SK-N-MC (cell line): ENCODE results near the gene PRKAR2B.
A peak's percentile ranks its signal among the peaks of the same experiment; 100 is the strongest.

Experiments
- DNase-seq: peaks from one replicate; pipeline ENCODE4 v3.0.0-alpha.2; 2011; ENCODE audit warnings: low read depth, low spot score
- H3K27ac ChIP-seq: fragments of 200-600 bp; sonication (generic); 2 replicates; pipeline ENCODE4 v1.5.1; 2016; ENCODE audit warnings: mixed run types
- H3K36me3 ChIP-seq: fragments of 200-600 bp; sonication (generic); 2 replicates; pipeline ENCODE4 v1.6.1; 2017; ENCODE audit warnings: antibody characterized with exemption, low read length, mixed read lengths; ENCODE audit not compliant: insufficient read depth
- H3K4me3 ChIP-seq: fragments of 200-600 bp; sonication (generic); 2 replicates; pipeline ENCODE4 v1.5.1; 2016
- H3K9ac ChIP-seq: fragments of 200-600 bp; sonication (generic); 2 replicates; pipeline ENCODE4 v1.8.0; 2017; ENCODE audit warnings: mixed run types, mixed read lengths; ENCODE audit not compliant: insufficient read length
- H3K9me3 ChIP-seq: fragments of 200-600 bp; sonication (generic); 2 replicates; pipeline ENCODE4 v1.6.1; 2017; ENCODE audit warnings: low read depth, mild to moderate bottlenecking, antibody characterized with exemption, low read length, moderate library complexity, mixed read lengths
- EZH2 ChIP-seq: fragments of 200-600 bp; sonication (generic); IDR thresholded peaks from one replicate; pipeline ENCODE4 v1.6.1; 2017; ENCODE audit warnings: antibody characterized with exemption
- FOXP2 ChIP-seq: optimal IDR thresholded peaks from 2 replicates; pipeline ENCODE3; 2011; ENCODE audit warnings: mild to moderate bottlenecking, moderate library complexity; ENCODE audit not compliant: insufficient read depth; ENCODE audit errors: extremely low read length, control extremely low read depth
- POLR2AphosphoS5 ChIP-seq: IDR thresholded peaks from 2 replicates; pipeline ENCODE4 v1.6.1; 2012; ENCODE audit warnings: mild to moderate bottlenecking, low read depth, low read length, borderline replicate concordance

PRKAR2B gene

GRCh38 chr7:107007892-107008287 is 36.6 kb upstream of the PRKAR2B start:
- Histone ChIP-seq H3K4me3 (no peak overlapping the region), H3K9ac (no peak overlapping the region), H3K36me3 (no peaks in the 10 kb centered on the region), H3K9me3 (no peaks in the 10 kb centered on the region), H3K27ac (peak overlapping the region; percentile 96)
- TF ChIP-seq POLR2AphosphoS5 (no peak), FOXP2 (no peak), EZH2 (no peak)
- no peak for DNase-seq

DNA sequence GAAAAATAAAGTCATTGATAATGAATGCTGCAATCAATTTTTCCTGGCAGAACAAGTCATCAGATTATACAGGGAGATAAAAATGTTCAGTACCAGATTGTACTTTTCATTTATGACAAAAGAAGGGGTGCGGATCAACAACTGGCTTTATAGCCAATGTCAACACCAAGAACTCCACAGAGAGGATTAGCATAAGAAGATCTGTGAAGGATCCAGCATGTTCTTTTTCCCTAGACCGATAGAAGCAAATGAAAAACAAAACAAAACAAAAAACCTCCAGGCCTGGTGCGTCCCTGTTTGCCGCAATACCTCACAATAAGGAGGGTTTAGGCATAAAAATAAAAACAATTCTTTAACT is 34.7 kb upstream of the PRKAR2B start:
- Histone ChIP-seq H3K9me3 (no peaks in the 10 kb centered on the region), H3K36me3 (no peaks in the 10 kb centered on the region), H3K27ac (peak overlapping the region; percentile 59), H3K4me3 (no peak overlapping the region), H3K9ac (no peak overlapping the region)
- DNase-seq, result no peak
- TF ChIP-seq EZH2 (no peak), POLR2AphosphoS5 (no peak), FOXP2 (no peak)

GRCh38 chr7:107012691-107013090 is 31.8 kb upstream of the PRKAR2B start:
- H3K4me3 ChIP-seq, result no peak overlapping the region
- DNase-seq, result no peak
- H3K9me3 ChIP-seq, result no peaks in the 10 kb centered on the region
- no peaks in the 10 kb centered on the region for H3K36me3 ChIP-seq
- TF ChIP-seq FOXP2, result no peak
- H3K27ac ChIP-seq, result no peak overlapping the region
- H3K9ac ChIP-seq, result no peak overlapping the region

DNA sequence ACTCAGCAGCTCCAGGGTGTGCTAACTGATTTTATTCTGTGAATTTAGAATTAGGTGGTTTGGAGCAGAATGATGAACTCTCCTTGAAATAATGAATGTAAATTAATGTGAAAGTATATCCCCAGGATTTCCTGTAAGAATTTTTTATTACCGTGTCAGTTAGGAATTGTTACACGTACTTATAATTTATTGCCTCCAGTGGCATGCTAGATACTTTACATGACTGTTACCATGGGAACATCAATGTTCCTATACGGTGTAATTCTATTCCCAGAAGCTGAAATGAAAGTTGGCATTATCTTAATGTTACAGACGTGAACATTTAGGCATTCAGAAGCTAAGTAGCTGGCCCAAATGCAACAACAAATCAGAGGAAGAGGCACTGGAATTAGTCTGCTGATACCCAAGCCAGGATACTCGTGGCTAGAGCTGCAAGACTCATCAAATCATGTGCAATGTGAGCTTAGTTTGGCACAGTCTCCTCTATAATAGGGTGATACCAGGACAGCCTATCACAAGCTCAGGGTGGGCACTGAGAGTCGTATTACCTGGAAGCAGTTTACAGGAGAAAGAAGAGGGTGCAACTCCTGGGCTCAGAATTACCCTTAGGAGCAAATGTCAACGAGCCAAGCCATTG is 30.0 kb upstream of the PRKAR2B start:
- peak overlapping the region; percentile 67 for H3K4me3 ChIP-seq
- no peaks in the 10 kb centered on the region for H3K9me3 ChIP-seq
- no peak overlapping the region for H3K9ac ChIP-seq
- H3K27ac ChIP-seq, result peak overlapping the region; percentile 86
- H3K36me3 ChIP-seq, result no peaks in the 10 kb centered on the region
- TF ChIP-seq FOXP2 (no peak), POLR2AphosphoS5 (peak; percentile 20)
- DNase-seq, result peak; percentile 87

DNA sequence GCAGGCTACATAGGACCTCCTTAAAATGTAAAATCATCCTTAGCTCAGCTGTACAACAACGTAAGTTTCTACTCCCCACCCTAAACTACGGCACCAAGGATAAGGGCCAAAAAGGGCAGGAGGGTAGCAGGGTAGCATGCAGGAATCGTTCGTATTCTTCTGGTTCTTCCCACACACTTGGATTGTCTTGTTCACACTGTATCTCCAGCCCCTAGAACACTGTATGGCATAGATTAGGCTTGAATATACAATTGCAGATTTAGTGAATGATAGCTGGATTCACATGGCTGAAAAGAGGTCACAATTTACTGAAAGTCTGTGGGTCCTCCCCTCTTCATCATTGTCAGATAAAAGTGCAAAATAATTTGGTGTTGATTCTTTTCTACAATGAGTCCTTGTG is 28.2 kb upstream of the PRKAR2B start:
- Histone ChIP-seq H3K36me3 (no peaks in the 10 kb centered on the region), H3K9me3 (no peaks in the 10 kb centered on the region), H3K4me3 (no peak overlapping the region), H3K9ac (no peak overlapping the region), H3K27ac (0 out of 2 replicates have a peak overlapping the region, but pooled peaks have one; percentile 28)
- no peak for TF ChIP-seq POLR2AphosphoS5
- TF ChIP-seq EZH2, result no peak
- no peak for TF ChIP-seq FOXP2
- no peak for DNase-seq

GRCh38 chr7:107017965-107018719 is 26.4 kb upstream of the PRKAR2B start:
- TF ChIP-seq EZH2, result no peak
- no peak for TF ChIP-seq FOXP2
- no peak for TF ChIP-seq POLR2AphosphoS5
- Histone ChIP-seq H3K27ac (no peak overlapping the region), H3K36me3 (no peaks in the 10 kb centered on the region)

GRCh38 chr7:107020400-107020799 is 24.1 kb upstream of the PRKAR2B start:
- 0 out of 2 replicates have a peak, but pooled peaks cover 4% of the 10 kb centered on the region for H3K36me3 ChIP-seq
- peak overlapping the region; percentile 15; the same call in 1 of the 2 replicates for H3K27ac ChIP-seq
- no peak for DNase-seq
- H3K9me3 ChIP-seq, result peaks cover 3% of the 10 kb centered on the region; the same call in 1 of the 2 replicates
- no peak overlapping the region for H3K9ac ChIP-seq
- H3K4me3 ChIP-seq, result no peak overlapping the region
- TF ChIP-seq POLR2AphosphoS5 (no peak), EZH2 (no peak), FOXP2 (no peak)

More at GRCh38 chr7:107017965-107018719, 26.4 kb upstream of the PRKAR2B start:
- Histone ChIP-seq H3K4me3 (no peak overlapping the region), H3K9me3 (no peaks in the 10 kb centered on the region), H3K9ac (no peak overlapping the region)
- DNase-seq, result no peak

DNA sequence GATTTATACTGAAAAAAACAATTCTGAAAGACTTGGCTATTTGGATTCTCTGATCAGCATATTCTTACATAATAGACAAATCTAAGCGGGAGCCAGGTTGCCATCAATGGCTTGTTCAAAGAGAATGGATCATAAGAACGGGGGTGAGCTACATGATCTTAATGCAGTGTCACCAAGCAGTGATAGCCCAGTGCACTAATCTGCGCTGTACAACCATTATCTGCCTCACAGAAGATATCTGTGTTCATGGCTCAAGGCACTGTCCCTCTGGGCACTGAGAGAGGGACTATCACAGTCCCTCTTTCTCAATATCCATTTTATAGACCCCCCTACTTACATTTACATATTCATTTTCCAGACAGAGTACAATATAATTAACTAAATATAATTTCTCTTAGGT is 22.9 kb upstream of the PRKAR2B start:
- no peak overlapping the region for H3K4me3 ChIP-seq
- DNase-seq, result no peak
- H3K9ac ChIP-seq, result no peak overlapping the region
- TF ChIP-seq POLR2AphosphoS5 (no peak), EZH2 (no peak), FOXP2 (no peak)
- H3K27ac ChIP-seq, result no peak overlapping the region
- peaks cover 3% of the 10 kb centered on the region; the same call in 1 of the 2 replicates for H3K9me3 ChIP-seq
- 0 out of 2 replicates have a peak, but pooled peaks cover 4% of the 10 kb centered on the region for H3K36me3 ChIP-seq
